Thyroid gland (tissue), 4 donors: ENCODE data around the gene GOLGA8T. TPM values are rescaled to one million over a fixed set of nuclear protein-coding genes. Genes with fewer than 3 reads are reported as not detected.
"Not testable (repeated sequence)": the region's sequence is repeated elsewhere in the genome, so short reads cannot be mapped to it uniquely, and the experiment has no call there.

Source experiments
- DNase-seq, 2 donors: peaks; one replicate each; pipeline ENCODE4 v3.0.0-alpha.2; 2019
- H3K27ac ChIP-seq, 3 donors: fragments of 200-600 bp; sonication (generic); 1 replicate in 2 of 3; 2 replicates in 1 of 3; pipeline ENCODE4 v1.5.1; 2016 to 2019; ENCODE audit warnings: mild to moderate bottlenecking in 1 of 3, moderate library complexity in 1 of 3
- H3K27me3 ChIP-seq: fragments of 200-600 bp; sonication (generic); one replicate; pipeline ENCODE4 v1.5.1; 2019
- H3K36me3 ChIP-seq, 2 donors: fragments of 200-600 bp; sonication (generic); one replicate each; pipeline ENCODE4 v1.5.1; 2016 to 2019
- H3K4me1 ChIP-seq, 2 donors: fragments of 200-600 bp; sonication (generic); one replicate each; pipeline ENCODE4 v1.5.1; 2017 to 2019
- H3K4me3 ChIP-seq, 3 donors: fragments of 200-600 bp; sonication (generic); replicated peaks in 1 of 3; 1 replicate in 2 of 3; 2 replicates in 1 of 3; pipeline ENCODE4 v1.5.1; 2016; ENCODE audit warnings: mild to moderate bottlenecking in 1 of 3
- H3K9me3 ChIP-seq: fragments of 200-600 bp; sonication (generic); one replicate; pipeline ENCODE4 v1.5.1; 2017
- WGBS, 2 donors: methylation state at CpG; one replicate each; pipeline ENCODE4 v1.1.5; 2017; 5-methylcytosine and 5-hydroxymethylcytosine counted together
- intact Hi-C: fragments of 100-400 bp; cut with DNase I; formaldehyde crosslinking; loops from one replicate; pipeline ENCODE4 v1.15.1; 2023
- small RNA-seq: library from RNA; depleted of rRNA; stranded (forward); fragments of <200 nt; gene quantifications from one replicate; pipeline ENCODE3, GENCODE V24; 2016
- total RNA-seq, 4 donors: library from RNA; depleted of rRNA; stranded (reverse); fragments of >200 nt; gene quantifications; one replicate each; pipeline ENCODE4 v1.2.3, GENCODE V29; 2016

Gene GOLGA8T
- total RNA-seq, 4 donors from 2014 or later, result 1.2 to 1.4 (median 1.3) TPM; not detected in 1

DNA sequence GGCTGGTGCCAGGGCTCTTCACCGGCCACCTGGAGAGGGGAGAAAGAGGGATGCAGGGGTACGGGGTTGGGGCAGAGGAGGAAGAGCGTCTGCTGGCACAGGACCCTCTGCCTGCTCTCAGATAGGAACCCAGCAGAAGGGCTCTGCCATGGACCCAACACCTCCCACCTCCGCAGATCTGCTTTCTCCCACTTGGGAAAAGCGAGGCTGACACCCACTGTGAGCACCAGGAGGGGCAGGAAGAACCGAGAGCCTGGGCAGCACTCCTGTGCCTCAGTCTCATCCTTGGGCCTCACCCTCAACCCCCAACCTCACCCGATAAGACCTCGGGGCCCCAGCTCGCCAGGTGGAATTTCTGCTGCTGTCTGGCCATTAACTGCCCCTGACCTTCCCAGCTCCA is 58.0 kb downstream of the GOLGA8T start:
- DNase-seq, H3K27me3 ChIP-seq, H3K36me3 ChIP-seq, H3K4me3 ChIP-seq, H3K9me3 ChIP-seq, H3K27ac ChIP-seq, H3K4me1 ChIP-seq, intact Hi-C loops: not testable (repeated sequence)
- no CpG with 5 or more reads among the region's 9 CpGs for WGBS, 2 donors

Small RNAs within 50 kb of the gene (small RNA-seq; reads per million reads assigned to genes)
- not detected for gene AC120045.2
- gene RF00096, result not detected
- not detected for gene RN7SL469P
- gene RN7SL673P, result not detected

Other genes with a start within 250 kb of the GOLGA8T start
- gene GOLGA8J, start 52.1 kb upstream of the GOLGA8T start, total RNA-seq, result 1 to 10 TPM in 2 of 4 donors, under 1 TPM in 1, not detected in 1; 0.22 to 4.7 (median 3.7) TPM